B cell (primary cell): Measurements from ENCODE around the gene UGT2B15.

Source experiments
- CTCF ChIP-seq: fragments of 200-600 bp; IDR thresholded peaks from one replicate; pipeline ENCODE4 v1.8.0; 2022; ENCODE audit warnings: antibody characterized with exemption, mild to moderate bottlenecking
- EZH2 ChIP-seq: IDR thresholded peaks from 2 replicates; pipeline ENCODE4 v1.6.1; 2012; ENCODE audit warnings: borderline replicate concordance, low read depth, mild to moderate bottlenecking, moderate library complexity, low read length; ENCODE audit not compliant: insufficient read depth, poor library complexity, severe bottlenecking

DNA sequence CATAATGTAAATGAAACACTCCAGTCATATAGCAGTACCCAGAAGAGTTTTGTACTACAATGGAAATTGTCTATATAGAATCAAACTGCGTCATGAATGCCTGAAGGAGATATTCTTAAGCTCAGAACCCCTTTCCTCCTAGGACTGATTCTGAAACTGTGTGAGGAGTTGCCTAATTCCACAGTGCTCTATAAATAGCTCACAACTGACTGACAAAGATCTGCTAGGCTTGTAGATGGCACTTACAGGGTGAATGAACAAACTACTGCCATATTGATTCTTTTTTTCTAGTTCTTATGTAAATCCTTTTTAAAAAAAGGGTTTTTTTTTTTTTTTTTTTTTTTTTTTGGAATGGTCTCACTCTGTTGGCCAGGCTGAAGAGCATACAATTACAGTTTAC, 64.2 kb downstream of the UGT2B15 start:
- TF ChIP-seq CTCF (no peak), EZH2 (no peak)
